Esophagus (tissue), 2 donors: Measurements from ENCODE around the gene FTCD. TPM values are rescaled to one million over a fixed set of nuclear protein-coding genes. Genes with fewer than 3 reads are reported as not detected.
"Not testable (repeated sequence)": the region's sequence is repeated elsewhere in the genome, so short reads cannot be mapped to it uniquely, and the experiment has no call there.

Experiments
- H3K27ac ChIP-seq, 2 donors: one replicate each; pipeline ENCODE4 v1.5.1; 2013; ENCODE audit warnings: low read depth in 2 of 2, mild to moderate bottlenecking in 2 of 2, inconsistent platforms in 1 of 2, low read length in 1 of 2, moderate library complexity in 1 of 2
- H3K27me3 ChIP-seq, 2 donors: one replicate each; pipeline ENCODE4 v1.6.1; 2013; ENCODE audit warnings: low read length in 2 of 2, control low read depth in 1 of 2, mild to moderate bottlenecking in 1 of 2; ENCODE audit not compliant: insufficient read depth in 2 of 2, control insufficient read depth in 1 of 2
- H3K36me3 ChIP-seq, 2 donors: one replicate each; pipeline ENCODE4 v1.6.1; 2013; ENCODE audit warnings: low read length in 1 of 2; ENCODE audit not compliant: control insufficient read depth in 2 of 2, insufficient read depth in 2 of 2
- H3K4me1 ChIP-seq, 2 donors: one replicate each; pipeline ENCODE4 v1.6.1; 2013; ENCODE audit warnings: low read length in 1 of 2; ENCODE audit not compliant: control insufficient read depth in 2 of 2, insufficient read depth in 2 of 2
- H3K4me3 ChIP-seq, 2 donors: one replicate each; pipeline ENCODE4 v1.5.1; 2013; ENCODE audit warnings: low read length in 2 of 2, mild to moderate bottlenecking in 2 of 2, low read depth in 1 of 2, moderate library complexity in 1 of 2
- H3K9me3 ChIP-seq, 2 donors: one replicate each; pipeline ENCODE4 v1.6.1; 2013; ENCODE audit warnings: mild to moderate bottlenecking in 2 of 2, low read depth in 1 of 2, low read length in 1 of 2, moderate library complexity in 1 of 2; ENCODE audit not compliant: control insufficient read depth in 2 of 2, insufficient read depth in 1 of 2
- whole genome bisulfite sequencing, 2 donors: extraction: QIAGEN DNeasy Blood & Tissue Kit; methylation state at CpG; one replicate each; pipeline ENCODE4 v1.1.7; 2013; 5-methylcytosine and 5-hydroxymethylcytosine counted together
- polyA plus RNA-seq, 2 donors: library from polyadenylated mRNA; stranded (reverse); fragments of 200-250 nt; gene quantifications; one replicate each; pipeline ENCODE4 v1.2.3, GENCODE V29; 2013
- donor health status: healthy with polysubstance abuse.
- donor health status: Bipolar disorder and iron deficiency.

Gene FTCD
- polyA plus RNA-seq, 2 donors, result 0.33 to 0.39 TPM

GRCh38 chr21:46171996-46172862 lies 16.9 kb upstream of the FTCD start:
- Histone ChIP-seq H3K4me3 (no peak overlapping the region), H3K4me1 (no peaks in the 10 kb centered on the region), H3K27ac (no peak overlapping the region), H3K36me3 (no peaks in the 10 kb centered on the region), H3K9me3 (peaks cover 0 to 6% of the 10 kb centered on the region in 2 donors), H3K27me3 (no peaks in the 10 kb centered on the region)
- WGBS, 2 donors, result 85 to 89% methylated on average over 16 to 21 of the region's 21 CpGs

- WGBS, 2 donors, result 18 to 47% methylated on average over 2 of the region's 2 CpGs
- Histone ChIP-seq H3K36me3 (no peaks in the 10 kb centered on the region), H3K4me1 (no peaks in the 10 kb centered on the region), H3K27ac (no peak overlapping the region), H3K4me3 (no peak overlapping the region), H3K9me3 (peaks cover 0 to 6% of the 10 kb centered on the region in 2 donors), H3K27me3 (no peaks in the 10 kb centered on the region)
Observed at GRCh38 chr21:46171585-46171984, 16.2 kb upstream of the FTCD start.

GRCh38 chr21:46170436-46171193 lies 15.2 kb upstream of the FTCD start:
- not testable (repeated sequence) for H3K27ac ChIP-seq, H3K27me3 ChIP-seq, H3K4me1 ChIP-seq, H3K9me3 ChIP-seq, H3K36me3 ChIP-seq, H3K4me3 ChIP-seq
- 57 to 88% methylated on average over 1 of the region's 1 CpG for WGBS, 2 donors

- H3K4me3 ChIP-seq, result no peak overlapping the region
- H3K27ac ChIP-seq, result no peak overlapping the region
- H3K9me3 ChIP-seq, result peaks cover 0 to 6% of the 10 kb centered on the region in 2 donors
- H3K4me1 ChIP-seq, result no peaks in the 10 kb centered on the region
- H3K36me3 ChIP-seq, result no peaks in the 10 kb centered on the region
- WGBS, 2 donors, result 64 to 73% methylated on average over 8 of the region's 8 CpGs
- no peaks in the 10 kb centered on the region for H3K27me3 ChIP-seq
Observed at GRCh38 chr21:46168659-46169386, 13.4 kb upstream of the FTCD start.

GRCh38 chr21:46168238-46168637 lies 12.9 kb upstream of the FTCD start:
- no peak overlapping the region for H3K4me3 ChIP-seq
- no peaks in the 10 kb centered on the region for H3K4me1 ChIP-seq
- H3K9me3 ChIP-seq, result peaks cover 0 to 1% of the 10 kb centered on the region in 2 donors
- H3K36me3 ChIP-seq, result no peaks in the 10 kb centered on the region
- 86 to 87% methylated on average over 14 of the region's 14 CpGs for WGBS, 2 donors
- H3K27me3 ChIP-seq, result no peaks in the 10 kb centered on the region
- H3K27ac ChIP-seq, result no peak overlapping the region

- Histone ChIP-seq H3K27ac (no peak overlapping the region), H3K27me3 (no peaks in the 10 kb centered on the region), H3K36me3 (no peaks in the 10 kb centered on the region), H3K4me3 (no peak overlapping the region), H3K4me1 (peaks cover 0 to 2% of the 10 kb centered on the region in 2 donors), H3K9me3 (no peaks in the 10 kb centered on the region)
Observed at GRCh38 chr21:46165098-46165497, 9.7 kb upstream of the FTCD start.

GRCh38 chr21:46163380-46163779 lies 8.0 kb upstream of the FTCD start:
- no peaks in the 10 kb centered on the region for H3K27me3 ChIP-seq
- no peaks in the 10 kb centered on the region for H3K9me3 ChIP-seq
- no peak overlapping the region for H3K27ac ChIP-seq
- H3K4me3 ChIP-seq, result no peak overlapping the region
- H3K4me1 ChIP-seq, result peaks cover 0 to 2% of the 10 kb centered on the region in 2 donors
- H3K36me3 ChIP-seq, result no peaks in the 10 kb centered on the region
- WGBS, 2 donors, result 75 to 90% methylated on average over 4 of the region's 4 CpGs

GRCh38 chr21:46161633-46162592 lies 6.5 kb upstream of the FTCD start:
- H3K4me1 ChIP-seq, result peaks cover 0 to 2% of the 10 kb centered on the region in 2 donors
- no peak overlapping the region for H3K27ac ChIP-seq
- no peaks in the 10 kb centered on the region for H3K9me3 ChIP-seq
- no peak overlapping the region for H3K4me3 ChIP-seq
- WGBS, 2 donors, result 69 to 87% methylated on average over 66 to 72 of the region's 72 CpGs
- no peaks in the 10 kb centered on the region for H3K27me3 ChIP-seq
- H3K36me3 ChIP-seq, result no peaks in the 10 kb centered on the region
